Subcutaneous adipose tissue (tissue), 4 donors: ENCODE measurements around the gene CAMKMT. TPM values are rescaled to one million over a fixed set of nuclear protein-coding genes. Genes with fewer than 3 reads are reported as not detected.

Experiments used
- total RNA-seq, 4 donors: library from RNA; depleted of rRNA; stranded (reverse); fragments of >200 nt; gene quantifications; one replicate each; pipeline ENCODE4 v1.1.0, GENCODE V29; 2016
- TF ChIP-seq, protein P1 (sequence below): fragments of 450-650 bp; IDR thresholded peaks from one replicate; pipeline ENCODE4 v1.5.1; 2016; ENCODE audit warnings: low read depth, mild to moderate bottlenecking, control low read depth, antibody characterized with exemption, moderate library complexity

CAMKMT gene
- total RNA-seq, 4 donors from 2014 or later, result 7.7 to 14.0 (median 10.3) TPM

DNA sequence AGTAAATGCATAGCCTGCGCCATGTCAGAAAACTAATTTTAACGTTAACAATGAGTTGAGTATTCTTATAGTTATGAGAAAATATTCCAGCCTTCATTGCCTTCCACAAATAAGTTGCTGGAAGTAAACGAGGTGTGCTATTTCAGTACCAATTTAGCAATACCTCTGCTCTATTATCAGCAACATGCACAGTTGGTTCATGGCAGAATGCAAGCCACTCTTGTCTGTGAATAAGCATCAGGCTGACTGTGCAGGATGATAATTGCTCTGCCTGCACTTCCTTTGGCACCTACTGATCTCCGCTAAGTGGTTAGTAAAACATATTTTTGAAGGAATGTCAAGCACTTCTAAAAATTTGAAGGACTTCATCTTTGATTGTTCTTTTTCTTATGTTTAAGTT, 317.8 kb downstream of the CAMKMT start:
- TF ChIP-seq, protein P1, sequence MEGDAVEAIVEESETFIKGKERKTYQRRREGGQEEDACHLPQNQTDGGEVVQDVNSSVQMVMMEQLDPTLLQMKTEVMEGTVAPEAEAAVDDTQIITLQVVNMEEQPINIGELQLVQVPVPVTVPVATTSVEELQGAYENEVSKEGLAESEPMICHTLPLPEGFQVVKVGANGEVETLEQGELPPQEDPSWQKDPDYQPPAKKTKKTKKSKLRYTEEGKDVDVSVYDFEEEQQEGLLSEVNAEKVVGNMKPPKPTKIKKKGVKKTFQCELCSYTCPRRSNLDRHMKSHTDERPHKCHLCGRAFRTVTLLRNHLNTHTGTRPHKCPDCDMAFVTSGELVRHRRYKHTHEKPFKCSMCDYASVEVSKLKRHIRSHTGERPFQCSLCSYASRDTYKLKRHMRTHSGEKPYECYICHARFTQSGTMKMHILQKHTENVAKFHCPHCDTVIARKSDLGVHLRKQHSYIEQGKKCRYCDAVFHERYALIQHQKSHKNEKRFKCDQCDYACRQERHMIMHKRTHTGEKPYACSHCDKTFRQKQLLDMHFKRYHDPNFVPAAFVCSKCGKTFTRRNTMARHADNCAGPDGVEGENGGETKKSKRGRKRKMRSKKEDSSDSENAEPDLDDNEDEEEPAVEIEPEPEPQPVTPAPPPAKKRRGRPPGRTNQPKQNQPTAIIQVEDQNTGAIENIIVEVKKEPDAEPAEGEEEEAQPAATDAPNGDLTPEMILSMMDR, result no peak

DNA sequence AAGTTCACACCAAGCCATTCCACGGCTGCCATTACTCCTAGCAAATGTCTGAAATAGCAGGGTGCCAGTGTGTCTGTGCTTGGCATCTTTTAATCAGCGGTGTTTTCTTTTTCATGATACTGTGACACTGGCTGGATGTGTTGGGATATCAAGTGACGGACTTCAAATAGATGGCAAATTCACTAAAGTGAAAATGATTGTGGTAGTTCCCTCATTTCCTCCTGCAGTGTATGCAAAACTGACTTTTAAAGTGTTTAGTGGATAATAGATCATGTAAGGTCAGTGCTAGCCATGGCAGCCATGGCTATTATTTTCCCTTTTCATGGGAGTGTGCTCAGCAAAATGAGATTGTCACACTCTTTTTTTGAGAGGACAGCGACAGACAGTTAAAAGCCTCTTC, 318.2 kb downstream of the CAMKMT start:
- TF ChIP-seq, protein P1, result no peak

DNA sequence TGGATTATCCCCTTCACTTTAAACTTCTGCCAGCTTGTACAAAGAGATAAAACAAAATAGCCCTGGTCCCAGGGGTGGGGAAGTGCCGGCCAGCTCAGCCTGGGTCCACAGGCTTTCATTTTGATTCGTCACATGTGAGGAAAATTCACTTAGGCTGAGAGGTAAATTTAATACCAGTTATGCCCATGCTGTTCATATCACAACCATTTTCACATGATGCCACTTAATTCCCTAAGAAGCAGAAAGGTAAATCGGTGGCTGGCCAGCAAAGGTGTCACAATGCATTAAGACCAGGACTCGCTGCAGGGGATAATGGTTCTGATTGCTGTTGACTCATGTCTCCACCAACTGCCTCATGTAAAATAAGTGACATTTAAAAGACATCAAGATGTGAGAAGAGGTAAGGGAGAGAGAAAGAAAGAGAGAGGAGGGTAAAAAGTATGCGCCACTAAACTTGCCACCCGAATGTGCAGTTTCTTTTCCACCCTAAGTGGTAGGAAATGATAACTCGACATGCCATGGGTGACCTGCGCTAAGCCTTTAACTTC, 318.8 kb downstream of the CAMKMT start:
- TF ChIP-seq, protein P1, result no peak

DNA sequence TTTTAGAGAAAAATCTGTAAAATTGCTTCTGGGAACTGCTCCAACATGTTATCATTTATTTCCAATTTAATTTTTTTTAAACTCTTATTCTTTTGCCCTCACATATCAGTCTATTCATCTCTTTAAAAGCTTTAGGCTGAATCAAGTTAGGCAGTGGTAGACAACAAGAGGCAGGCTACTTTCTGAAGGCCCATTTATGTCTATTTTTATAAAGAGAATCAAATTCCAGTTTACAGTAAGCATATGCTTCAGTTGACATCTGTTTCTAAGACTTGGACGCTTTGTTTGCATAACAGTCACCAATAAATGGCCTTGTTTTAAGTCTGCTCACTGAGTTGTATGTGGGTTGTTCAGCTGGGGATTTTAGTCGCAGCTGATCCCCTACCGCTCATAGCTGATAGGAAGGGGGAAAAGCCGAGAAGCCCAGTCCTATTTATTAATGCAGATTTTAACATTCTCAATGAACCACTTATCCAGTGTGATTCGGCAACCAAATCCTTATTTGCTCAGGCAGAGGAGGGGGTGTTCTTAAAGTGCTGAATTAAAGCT, 319.3 kb downstream of the CAMKMT start:
- TF ChIP-seq, protein P1, result no peak

DNA sequence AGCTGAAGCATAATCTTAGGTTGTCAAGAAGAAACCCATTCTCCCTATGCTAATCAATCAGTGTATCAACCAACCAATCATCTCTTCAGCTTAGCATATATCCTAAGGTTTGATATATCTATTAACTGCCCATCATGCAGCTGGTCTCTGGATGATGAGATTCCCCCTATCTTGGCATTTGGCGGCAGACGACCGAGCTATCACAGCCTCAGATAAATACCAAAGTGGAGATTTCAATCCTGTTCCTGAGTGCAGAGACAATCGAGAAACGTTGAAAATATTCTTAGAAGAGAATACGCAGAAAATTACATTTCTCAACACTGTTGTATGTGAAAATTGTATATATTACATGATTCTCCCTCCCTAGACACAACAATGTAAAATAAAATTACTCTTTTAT, 320.7 kb downstream of the CAMKMT start:
- TF ChIP-seq, protein P1, result no peak

DNA sequence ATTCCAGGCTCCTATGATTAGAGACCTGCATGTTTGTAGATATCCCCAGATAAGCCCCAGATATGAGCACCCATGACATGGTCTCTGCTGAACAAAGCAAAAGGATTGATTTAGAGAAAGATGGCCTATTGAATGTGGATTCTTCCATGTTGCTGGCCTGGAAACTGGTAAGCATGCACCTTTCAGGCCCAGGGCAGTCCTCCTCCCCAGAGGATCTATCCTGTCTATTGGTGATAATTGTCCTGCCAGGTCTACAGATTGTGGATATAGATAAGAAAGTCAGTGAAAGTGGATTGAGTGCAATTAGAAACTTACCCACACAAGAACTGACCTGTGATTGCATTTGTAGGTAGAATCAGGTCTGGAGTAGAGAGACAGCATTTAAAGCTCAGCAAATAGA, 322.8 kb downstream of the CAMKMT start:
- TF ChIP-seq, protein P1, result no peak

DNA sequence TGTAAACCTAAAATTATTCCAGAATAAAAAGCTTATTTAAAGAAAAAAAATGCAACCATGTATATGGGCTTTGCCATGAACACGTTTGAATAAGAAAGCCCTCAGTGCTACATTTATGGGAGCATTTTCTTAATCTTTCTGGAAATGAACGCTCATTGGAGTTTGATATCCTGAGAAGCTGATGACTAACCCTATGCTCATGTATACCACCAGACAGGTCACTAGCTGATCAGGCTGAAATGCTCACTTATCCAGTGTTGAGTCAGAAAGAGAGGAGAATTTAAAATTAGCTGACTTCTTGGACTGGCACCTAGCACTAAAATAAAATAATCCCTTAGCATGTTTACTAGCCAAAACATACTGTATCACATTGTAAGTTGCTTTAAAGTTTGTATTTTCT, 324.8 kb downstream of the CAMKMT start:
- TF ChIP-seq, protein P1, result no peak
